Measurements from ENCODE around the gene SIT1. TPM values are rescaled to one million over a fixed set of nuclear protein-coding genes. Genes with fewer than 3 reads are reported as not detected.

Gene SIT1
- total RNA-seq, 2 experiments from 2014 or later = 62.0 to 63.7 TPM

DNA sequence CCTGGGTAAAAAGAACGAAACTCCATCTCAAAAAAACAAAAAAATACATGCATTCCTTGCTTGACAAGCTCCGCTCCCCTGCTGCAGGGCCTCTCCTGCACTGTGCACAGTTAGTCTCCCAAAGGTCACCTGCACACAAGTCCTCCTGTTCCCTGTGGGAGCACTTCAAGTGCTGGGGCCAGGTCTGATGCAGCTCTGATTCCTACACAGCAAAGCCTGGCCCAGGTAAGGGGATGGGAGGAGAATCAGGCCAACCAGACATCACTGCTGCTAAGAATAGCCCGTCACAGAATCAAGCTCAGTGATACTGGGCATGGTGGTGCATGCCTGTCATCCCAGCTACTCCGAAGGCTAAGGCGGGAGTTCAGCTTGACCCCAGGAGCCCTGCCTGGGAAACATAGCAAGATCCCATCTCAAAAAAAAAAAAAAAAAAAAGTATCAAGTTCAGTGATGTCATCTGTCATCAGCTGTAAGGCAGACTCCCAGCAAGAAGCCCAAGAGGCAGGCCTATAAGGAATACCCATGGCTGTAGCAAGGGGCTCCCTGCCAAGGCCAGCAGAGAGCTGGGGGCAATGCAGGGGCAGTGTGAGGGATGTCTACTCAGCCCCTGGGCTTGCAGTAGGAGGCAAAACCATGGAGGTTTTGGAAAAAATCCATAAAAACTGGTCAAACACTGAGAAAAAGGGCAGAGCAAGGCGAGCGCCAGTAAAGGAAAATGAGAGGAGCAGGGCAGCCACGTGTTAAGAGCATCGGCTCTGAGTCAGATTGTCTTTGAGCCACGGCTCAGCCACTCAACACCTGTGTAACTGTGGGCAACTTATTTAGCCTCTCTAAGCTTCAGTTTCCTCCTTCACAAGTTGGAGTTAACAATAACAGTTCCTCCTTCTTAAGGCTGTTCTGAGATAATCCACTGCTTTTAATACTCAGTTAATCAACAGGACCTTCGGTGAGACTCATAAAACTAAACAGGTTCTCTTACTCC, 35.8 kb upstream of the SIT1 start:
- ChIA-PET POLR2A (interaction anchor here (0.6 kb wide), 1 partner anchor 33 kb away, joined by 4 read pairs; no protein-coding TSS in a partner anchor), CTCF (interaction anchor here (0.5 to 2.2 kb wide), 3 partner anchors 10 to 42 kb away, joined by 3 to 7 read pairs (median 5); no protein-coding TSS in a partner anchor)

DNA sequence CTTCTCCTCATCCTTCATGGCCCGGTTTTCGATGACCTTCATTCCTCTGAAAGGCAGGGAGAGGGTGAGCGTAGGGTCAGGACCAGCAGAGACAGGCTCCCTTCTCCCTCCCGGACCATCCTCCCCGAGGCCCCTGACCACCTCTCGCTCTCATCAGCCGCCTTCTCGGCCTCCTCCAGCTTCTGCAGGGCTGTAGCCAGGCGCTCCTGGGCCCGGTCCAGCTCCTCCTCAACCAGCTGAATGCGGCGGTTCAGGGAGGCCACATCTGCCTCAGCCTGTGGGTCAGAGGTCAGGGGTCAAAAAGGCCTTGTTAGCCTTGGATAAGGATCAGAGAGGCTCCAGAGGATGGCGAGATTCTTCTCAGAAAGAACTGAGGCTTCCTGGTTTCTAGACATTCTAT, 34.8 kb upstream of the SIT1 start:
- CTCF ChIA-PET = interaction anchor here (0.9 to 2.2 kb wide), 3 partner anchors 10 to 131 kb away, joined by 3 to 7 read pairs (median 5); no protein-coding TSS in a partner anchor

DNA sequence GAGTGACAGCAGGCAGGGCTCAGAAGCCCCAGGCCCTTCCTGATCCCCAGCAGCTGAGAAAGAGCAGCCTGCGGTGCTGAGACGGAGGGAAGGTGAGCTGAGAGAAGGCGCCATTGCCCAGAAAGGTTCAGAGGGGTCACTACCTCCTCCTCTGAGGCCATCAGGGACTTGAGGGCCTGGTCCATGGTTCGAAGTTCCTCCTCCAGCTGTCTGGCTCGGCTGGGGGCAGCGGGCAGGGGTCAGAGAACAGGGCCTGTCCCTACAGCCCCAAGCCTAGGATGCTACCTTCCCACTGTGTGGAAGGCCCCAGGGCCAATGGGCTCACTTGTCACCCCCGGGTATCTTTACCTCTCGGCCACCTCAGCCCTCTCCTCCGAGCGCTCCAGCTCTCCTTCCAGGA, 34.2 kb upstream of the SIT1 start:
- ChIA-PET POLR2A (no interaction called here), CTCF (interaction anchor here (0.8 to 1.8 kb wide), 4 partner anchors 9 to 130 kb away, joined by 3 to 5 read pairs (median 4); partner anchors contain the start of gene ARHGEF39)

More for the DNA sequence above, 34.8 kb upstream of the SIT1 start:
- POLR2A ChIA-PET = no interaction called here

DNA sequence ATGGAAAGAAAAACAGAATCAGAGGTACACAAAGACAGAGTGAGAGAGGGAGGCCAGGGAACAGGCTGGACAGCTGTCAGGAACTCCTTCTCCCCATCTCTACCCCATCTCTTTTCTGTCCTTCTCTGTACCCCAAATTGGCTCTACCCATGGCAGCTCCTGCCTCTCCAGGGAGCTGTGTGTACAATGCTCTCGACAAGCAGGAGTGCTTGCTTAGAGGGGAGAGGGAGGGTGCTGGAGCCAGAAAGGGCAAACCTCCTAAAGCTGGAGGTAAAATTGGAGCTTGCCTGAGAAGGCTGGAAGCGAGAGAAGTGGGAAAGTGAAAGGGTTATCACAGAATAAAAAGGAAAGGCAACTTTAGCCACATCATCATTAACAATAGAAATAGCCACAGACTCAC, 32.6 kb upstream of the SIT1 start:
- CTCF ChIA-PET = interaction anchor here (1.0 to 1.8 kb wide), 2 partner anchors 14 to 18 kb away, joined by 5 to 9 read pairs; partner anchors contain the start of gene ARHGEF39
- POLR2A ChIA-PET = no interaction called here

DNA sequence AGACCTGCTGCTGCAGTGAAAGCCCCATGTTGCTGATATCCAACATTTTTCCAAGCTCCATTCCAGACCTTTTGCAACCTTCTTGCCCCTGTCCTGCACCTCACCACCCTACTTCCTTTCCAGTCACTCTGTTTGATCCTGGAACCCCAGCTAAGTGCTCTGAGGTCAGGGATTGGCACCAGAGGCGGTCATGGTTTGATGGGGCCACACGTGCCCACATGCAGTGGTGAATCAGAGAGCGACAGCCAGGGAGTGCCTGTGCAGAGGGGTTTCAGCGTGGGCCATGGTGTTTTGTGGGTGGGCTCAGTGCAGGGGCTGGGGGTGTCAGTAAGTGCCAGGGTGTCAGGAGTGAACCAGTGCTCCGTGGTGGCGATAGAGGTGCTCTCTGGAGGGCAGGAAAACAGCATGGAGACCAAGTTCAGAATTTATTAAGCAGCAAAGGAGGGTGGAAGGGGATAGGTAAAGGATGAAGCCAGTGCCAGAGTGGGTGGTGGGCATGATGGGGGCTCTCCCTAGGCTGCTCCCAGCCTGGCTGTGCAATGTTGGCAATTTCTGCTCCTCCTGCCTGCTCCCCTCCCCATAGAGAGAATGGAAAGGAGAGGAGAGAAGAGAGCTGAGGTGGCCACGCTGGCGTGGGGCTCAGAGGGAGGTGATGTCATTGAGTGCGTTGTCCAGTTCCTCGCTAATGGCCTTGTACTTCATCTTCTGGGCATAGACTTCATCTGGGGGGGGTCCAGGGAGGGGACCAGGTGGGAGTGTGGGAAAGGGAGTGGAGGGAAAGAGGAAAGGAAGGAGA, 32.0 kb upstream of the SIT1 start:
- POLR2A ChIA-PET = interaction anchor here (0.6 kb wide), 1 partner anchor 29 kb away, joined by 7 read pairs; no protein-coding TSS in a partner anchor

DNA sequence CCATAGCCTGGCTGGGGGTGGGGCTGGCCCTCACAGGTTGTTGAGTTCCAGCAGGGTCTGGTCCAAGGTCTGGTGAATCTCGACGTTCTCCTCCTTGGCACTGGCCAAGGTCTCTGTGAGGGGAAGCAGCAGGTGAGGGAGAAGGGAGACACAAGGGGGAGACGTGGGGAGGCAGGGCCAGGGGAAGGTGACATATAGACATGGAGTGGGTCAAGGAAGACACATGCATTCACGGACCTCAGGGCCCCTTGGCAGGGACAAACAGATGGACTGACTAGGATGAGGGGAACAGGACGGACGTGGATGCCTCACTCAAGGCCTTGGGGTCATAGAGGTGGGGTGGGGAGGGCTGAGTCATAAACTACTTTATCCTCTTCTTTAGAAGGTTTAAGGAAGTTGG, 31.3 kb upstream of the SIT1 start:
- ChIA-PET POLR2A (interaction anchor here (0.6 kb wide), 1 partner anchor 28 kb away, joined by 7 read pairs; no protein-coding TSS in a partner anchor), CTCF (no interaction called here)

More for the DNA sequence above, 32.0 kb upstream of the SIT1 start:
- CTCF ChIA-PET = interaction anchor here (1.0 kb wide), 1 partner anchor 14 kb away, joined by 9 read pairs; no protein-coding TSS in a partner anchor

DNA sequence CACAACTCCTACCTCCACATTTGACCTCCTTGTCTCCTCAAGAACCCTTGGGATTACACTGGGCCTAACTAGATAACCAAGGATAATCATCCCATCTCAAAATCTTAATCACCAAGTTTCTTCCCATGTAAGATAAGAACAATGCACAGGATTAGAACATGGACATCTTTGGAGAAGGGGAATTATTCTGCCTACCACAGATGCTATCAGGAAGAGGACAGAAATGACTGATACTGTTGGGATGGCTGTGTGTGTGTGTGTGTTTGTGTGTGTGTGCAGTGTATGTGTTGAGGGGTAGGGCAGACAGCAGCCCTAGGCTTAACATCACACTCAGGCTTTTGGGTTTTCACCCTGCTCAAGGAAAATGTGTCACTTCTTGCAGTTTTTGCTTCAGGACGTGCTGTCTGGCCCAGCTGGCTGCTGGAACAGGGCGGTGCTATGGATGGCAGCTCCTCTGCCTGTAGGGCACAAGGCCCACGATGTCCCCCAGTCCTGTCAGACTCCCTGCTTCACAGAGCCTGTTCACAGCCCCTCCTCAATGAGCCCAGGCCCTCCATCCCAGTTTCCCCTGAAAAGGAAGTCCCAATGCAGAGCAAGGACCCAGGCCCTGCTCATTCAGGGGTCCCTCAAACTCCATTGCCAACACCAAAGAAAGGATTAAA, 30.7 kb upstream of the SIT1 start:
- POLR2A ChIA-PET = no interaction called here
- CTCF ChIA-PET = no interaction called here

DNA sequence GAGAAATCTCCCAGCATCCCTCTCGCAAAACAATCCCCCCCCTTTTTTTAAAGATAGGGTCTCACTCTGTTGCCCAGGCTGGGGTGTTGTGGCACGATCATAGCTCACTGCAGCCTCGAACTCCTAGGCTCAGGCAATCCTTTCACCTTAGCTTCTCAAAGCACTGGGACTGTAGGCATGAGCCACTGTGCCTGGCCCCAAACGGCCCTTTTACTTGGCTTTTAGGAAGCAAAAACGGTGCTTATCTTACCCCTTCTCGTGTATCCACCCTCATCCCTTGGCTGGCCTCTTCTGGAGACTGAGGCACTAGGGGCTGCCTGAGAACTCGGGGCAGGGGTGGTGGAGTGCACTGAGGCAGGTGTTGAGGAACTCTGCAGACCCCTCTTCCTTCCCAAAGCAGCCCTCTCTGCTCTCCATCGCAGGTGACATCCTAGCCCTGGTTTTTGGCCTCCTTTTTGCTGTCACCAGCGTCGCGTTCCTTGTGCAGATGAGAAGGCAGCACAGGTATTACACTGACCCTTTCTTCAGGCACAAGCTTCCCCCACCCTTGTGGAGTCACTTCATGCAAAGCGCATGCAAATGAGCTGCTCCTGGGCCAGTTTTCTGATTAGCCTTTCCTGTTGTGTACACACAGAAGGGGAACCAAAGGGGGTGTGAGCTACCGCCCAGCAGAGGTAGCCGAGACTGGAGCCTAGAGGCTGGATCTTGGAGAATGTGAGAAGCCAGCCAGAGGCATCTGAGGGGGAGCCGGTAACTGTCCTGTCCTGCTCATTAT, 29.8 kb upstream of the SIT1 start:
- POLR2A ChIA-PET = interaction anchor here (0.6 kb wide), 1 partner anchor 161 kb away, joined by 4 read pairs; no protein-coding TSS in a partner anchor
- CTCF ChIA-PET = interaction anchor here (1.4 kb wide), 1 partner anchor 15 kb away, joined by 5 read pairs; no protein-coding TSS in a partner anchor

DNA sequence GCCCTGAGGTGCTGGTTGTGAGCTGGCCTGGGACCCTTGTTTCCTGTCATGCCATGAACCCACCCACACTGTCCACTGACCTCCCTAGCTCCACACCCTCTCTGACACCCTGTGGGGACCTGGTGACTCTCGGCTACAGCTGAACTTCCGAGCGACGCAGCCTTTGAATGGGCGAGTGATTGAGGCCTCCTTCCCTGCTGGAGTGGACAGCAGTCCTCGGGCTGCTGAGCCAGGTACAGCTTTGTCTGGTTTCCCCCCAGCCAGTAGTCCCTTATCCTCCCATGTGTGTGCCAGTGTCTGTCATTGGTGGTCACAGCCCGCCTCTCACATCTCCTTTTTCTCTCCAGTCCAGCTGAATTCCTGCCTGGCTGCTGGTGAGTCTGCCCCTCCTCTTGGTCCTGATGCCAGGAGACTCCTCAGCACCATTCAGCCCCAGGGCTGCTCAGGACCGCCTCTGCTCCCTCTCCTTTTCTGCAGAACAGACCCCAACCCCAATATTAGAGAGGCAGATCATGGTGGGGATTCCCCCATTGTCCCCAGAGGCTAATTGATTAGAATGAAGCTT, 29.1 kb upstream of the SIT1 start:
- ChIA-PET POLR2A (no interaction called here), CTCF (interaction anchor here (0.6 to 1.4 kb wide), 2 partner anchors 16 to 30 kb away, joined by 4 to 5 read pairs; no protein-coding TSS in a partner anchor)

DNA sequence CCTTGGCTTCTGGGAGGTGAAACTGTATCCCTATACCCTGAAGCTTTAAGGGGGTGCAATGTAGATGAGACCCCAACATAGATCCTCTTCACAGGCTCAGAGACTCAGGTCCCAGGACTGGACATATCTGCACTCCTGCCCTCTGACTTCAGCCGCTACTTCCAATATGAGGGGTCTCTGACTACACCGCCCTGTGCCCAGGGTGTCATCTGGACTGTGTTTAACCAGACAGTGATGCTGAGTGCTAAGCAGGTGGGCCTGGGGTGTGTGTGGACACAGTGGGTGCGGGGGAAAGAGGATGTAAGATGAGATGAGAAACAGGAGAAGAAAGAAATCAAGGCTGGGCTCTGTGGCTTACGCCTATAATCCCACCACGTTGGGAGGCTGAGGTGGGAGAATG, 28.4 kb upstream of the SIT1 start:
- ChIA-PET CTCF (interaction anchor here (0.6 to 1.4 kb wide), 2 partner anchors 16 to 31 kb away, joined by 4 to 5 read pairs; no protein-coding TSS in a partner anchor), POLR2A (no interaction called here)

DNA sequence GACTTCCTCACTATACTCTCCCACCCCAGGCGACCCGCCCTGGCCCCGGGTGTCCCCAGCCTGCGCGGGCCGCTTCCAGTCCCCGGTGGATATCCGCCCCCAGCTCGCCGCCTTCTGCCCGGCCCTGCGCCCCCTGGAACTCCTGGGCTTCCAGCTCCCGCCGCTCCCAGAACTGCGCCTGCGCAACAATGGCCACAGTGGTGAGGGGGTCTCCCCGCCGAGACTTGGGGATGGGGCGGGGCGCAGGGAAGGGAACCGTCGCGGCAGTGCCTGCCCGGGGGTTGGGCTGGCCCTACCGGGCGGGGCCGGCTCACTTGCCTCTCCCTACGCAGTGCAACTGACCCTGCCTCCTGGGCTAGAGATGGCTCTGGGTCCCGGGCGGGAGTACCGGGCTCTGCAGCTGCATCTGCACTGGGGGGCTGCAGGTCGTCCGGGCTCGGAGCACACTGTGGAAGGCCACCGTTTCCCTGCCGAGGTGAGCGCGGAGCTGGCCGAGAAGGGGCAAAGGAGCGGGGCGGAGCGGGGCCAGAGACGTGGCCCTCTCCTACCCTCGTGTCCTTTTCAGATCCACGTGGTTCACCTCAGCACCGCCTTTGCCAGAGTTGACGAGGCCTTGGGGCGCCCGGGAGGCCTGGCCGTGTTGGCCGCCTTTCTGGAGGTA, 25.1 kb upstream of the SIT1 start:
- ChIA-PET POLR2A (interaction anchor here (0.6 to 1.3 kb wide), 2 partner anchors 15 to 121 kb away, joined by 3 to 5 read pairs; no protein-coding TSS in a partner anchor), CTCF (interaction anchor here (1.0 to 2.0 kb wide), 5 partner anchors 10 to 54 kb away, joined by 3 to 5 read pairs (median 4); partner anchors contain the start of genes CCDC107 and RMRP)

DNA sequence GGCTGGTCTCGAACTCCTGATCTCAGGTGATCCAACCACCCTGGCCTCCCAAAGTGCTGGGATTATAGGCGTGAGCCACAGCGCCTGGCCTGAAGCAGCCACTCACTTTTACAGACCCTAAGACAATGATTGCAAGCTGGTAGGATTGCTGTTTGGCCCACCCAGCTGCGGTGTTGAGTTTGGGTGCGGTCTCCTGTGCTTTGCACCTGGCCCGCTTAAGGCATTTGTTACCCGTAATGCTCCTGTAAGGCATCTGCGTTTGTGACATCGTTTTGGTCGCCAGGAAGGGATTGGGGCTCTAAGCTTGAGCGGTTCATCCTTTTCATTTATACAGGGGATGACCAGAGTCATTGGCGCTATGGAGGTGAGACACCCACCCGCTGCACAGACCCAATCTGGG, 24.5 kb upstream of the SIT1 start:
- ChIA-PET CTCF (interaction anchor here (0.9 to 2.0 kb wide), 6 partner anchors 10 to 65 kb away, joined by 3 to 5 read pairs (median 4); partner anchors contain the start of genes CCDC107 and RMRP), POLR2A (interaction anchor here (0.6 to 1.3 kb wide), 2 partner anchors 16 to 122 kb away, joined by 3 to 5 read pairs; no protein-coding TSS in a partner anchor)

DNA sequence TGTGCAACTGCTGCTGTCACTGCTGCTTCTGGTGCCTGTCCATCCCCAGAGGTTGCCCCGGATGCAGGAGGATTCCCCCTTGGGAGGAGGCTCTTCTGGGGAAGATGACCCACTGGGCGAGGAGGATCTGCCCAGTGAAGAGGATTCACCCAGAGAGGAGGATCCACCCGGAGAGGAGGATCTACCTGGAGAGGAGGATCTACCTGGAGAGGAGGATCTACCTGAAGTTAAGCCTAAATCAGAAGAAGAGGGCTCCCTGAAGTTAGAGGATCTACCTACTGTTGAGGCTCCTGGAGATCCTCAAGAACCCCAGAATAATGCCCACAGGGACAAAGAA, 23.3 kb upstream of the SIT1 start:
- ChIA-PET CTCF (no interaction called here), POLR2A (no interaction called here)

DNA sequence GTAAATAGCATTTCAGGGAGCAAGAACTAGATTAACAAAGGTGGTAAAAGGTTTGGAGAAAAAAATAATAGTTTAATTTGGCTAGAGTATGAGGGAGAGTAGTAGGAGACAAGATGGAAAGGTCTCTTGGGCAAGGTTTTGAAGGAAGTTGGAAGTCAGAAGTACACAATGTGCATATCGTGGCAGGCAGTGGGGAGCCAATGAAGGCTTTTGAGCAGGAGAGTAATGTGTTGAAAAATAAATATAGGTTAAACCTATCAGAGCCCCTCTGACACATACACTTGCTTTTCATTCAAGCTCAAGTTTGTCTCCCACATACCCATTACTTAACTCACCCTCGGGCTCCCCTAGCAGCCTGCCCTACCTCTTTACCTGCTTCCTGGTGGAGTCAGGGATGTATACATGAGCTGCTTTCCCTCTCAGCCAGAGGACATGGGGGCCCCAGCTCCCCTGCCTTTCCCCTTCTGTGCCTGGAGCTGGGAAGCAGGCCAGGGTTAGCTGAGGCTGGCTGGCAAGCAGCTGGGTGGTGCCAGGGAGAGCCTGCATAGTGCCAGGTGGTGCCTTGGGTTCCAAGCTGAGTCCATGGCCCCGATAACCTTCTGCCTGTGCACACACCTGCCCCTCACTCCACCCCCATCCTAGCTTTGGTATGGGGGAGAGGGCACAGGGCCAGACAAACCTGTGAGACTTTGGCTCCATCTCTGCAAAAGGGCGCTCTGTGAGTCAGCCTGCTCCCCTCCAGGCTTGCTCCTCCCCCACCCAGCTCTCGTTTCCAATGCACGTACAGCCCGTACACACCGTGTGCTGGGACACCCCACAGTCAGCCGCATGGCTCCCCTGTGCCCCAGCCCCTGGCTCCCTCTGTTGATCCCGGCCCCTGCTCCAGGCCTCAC, 22.6 kb upstream of the SIT1 start, which contains the start of gene CA9:
TSS of gene CA9 (plus strand) at position 797 of the 893 bp plus-strand sequence. CDS start at position 829, 32 bp downstream.
- POLR2A ChIA-PET = no interaction called here
- CTCF ChIA-PET = interaction anchor here (0.9 kb wide), 1 partner anchor 23 kb away, joined by 4 read pairs; no protein-coding TSS in a partner anchor

DNA sequence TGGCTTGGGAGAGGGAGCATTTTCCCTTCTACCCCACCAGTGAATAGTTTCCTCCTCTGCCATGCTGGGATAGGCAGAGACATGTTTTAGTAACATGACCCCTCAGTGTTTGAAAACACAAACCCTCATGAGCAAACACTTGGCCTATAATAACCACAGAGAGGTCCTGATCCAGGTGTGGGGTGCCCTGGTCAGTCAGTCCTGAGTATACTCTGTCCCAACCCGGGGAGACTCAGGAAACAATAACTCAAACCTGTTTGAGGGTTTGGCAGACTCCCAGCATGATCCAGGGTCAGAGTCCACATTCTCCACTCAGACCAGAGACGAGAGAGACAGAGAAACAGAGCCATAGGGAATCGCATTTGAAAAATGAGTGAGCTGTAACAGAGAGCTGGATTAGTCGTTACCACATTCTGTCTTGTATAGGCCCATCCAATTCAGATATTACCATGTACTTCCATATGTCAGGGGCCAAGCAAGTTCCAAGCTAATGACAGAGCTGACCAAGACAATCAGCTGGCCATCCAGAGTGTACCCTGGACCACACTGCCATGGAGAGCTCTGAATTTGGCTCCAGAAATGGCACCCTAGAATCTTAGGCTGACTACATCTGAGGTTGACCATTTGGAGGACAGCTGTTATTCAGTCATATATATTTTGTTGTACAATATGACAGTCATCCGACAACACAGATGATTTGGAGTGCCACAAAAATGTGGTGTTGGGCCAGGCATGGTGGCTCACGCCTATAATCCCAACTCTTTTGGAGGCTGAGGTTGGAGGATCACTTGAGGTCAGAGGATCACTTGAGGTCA, 18.8 kb upstream of the SIT1 start:
- POLR2A ChIA-PET = no interaction called here
- CTCF ChIA-PET = interaction anchor here (0.9 to 2.0 kb wide), 2 partner anchors 12 to 27 kb away, joined by 4 to 8 read pairs; partner anchors contain the start of genes CCDC107 and RMRP
